Left lobe of liver (tissue), 2 donors: ENCODE data around the gene XBP1. TPM values are rescaled to one million over a fixed set of nuclear protein-coding genes. Genes with fewer than 3 reads are reported as not detected.
"Not testable (repeated sequence)": the region's sequence is repeated elsewhere in the genome, so short reads cannot be mapped to it uniquely, and the experiment has no call there.

ENCODE experiments used
- ATAC-seq: fragments of 200-7000 bp; cut with Tn5 transposase; one replicate; pipeline ENCODE4 v1.9.1; 2020; ENCODE audit warnings: mild to moderate bottlenecking, moderate library complexity
- DNase-seq: peaks from one replicate; pipeline ENCODE4 v3.0.0-alpha.2; 2020; ENCODE audit warnings: low spot score
- total RNA-seq: library from RNA; stranded (reverse); gene quantifications from one replicate; pipeline ENCODE4 v1.2.1, GENCODE V29; 2021
- donor health status: DM: no; HTN: no; CAD: no; lungs with moderate emphysema.
- donor health status: DM: no; HTN: yes; CAD: no.

XBP1 gene
- total RNA-seq, 1 donor from 2014 or later: 389 TPM

DNA sequence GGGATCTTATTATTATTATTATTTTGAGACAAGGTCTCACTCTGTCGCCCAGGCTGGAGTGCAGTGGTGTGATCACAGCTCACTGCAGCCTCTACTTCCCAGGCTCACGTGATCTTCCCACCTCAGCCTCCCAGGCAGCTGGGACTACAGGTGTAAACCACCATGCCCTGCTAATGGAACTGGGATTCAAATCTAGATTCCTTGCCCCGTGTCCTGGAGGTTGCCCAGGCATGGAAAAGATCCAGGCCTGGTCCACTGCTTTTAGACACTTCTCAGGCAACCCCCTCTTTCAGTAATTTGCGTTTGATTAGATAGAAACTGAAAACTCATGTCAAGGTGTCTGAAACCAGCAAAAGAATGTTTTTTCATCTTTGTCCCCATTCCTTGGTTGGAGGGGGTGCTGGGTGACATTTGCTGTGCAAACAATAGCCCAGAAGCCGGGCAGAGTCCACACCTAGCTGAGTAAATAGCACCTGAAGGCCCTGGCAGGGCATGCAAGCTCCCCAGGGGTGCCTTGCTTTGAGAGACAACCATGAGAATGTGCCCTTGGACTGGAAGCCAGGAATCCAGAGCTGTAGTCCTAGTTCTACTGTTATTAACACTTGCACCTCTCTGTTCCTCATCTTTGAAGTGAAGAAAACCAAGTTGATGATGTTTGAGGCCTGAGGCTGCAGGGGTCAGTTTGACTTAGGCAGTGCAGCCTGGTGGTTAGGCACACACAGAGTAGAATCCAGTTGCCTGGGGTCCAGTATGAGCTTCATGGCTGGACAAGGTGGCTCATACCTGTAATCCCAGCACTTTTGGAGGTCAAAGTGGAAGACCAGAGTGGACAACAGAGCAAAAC, 19.1 kb upstream of the XBP1 start:
- DNase-seq (peak; percentile 91), ATAC-seq (peak; percentile 77)

DNA sequence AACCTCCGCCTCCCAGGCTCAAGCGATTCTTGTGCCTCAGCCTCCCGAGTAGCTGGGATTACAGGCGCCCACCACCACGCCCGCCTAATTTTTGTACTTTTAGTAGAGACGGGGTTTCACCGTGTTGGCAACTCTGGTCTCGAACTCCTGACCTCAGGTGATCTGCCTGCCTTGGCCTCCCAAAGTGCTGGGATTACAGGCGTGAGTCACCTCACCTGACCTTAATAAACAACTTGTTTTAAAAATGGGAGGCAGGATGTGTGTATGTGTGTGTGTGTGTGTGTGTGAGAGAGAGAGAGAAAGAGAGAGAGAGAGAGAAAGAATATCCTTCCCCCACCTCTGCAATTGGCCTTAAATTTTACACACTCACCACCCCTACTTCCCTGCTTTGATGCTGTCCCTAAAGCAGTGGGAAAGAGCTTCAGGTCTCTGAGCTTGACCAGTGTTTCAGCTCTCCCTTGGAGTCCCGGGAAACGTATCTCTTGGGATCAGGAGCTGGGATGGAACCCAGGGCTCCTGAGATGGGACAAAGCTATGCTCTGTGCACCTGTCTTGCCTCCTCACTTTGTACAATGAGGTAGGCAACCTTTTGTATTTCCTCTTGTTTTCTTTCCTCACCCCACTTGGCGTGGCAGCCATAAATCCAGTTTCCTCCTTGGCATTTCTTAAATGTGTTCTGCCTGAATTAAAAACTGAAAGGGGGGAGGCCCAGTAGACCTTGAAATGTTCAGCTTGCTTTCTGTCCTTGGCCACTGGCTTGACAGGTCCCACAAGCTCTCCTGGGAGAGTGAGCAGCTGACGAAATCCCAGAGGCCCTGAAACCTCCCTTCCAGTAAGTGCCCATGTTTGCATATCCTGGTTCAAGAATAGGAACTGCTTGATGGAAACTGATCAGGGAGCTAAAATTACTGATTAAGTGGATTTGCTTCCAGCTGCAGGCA, 17.8 kb upstream of the XBP1 start:
- DNase-seq (peak; percentile 75), ATAC-seq (peak; percentile 27)

DNA sequence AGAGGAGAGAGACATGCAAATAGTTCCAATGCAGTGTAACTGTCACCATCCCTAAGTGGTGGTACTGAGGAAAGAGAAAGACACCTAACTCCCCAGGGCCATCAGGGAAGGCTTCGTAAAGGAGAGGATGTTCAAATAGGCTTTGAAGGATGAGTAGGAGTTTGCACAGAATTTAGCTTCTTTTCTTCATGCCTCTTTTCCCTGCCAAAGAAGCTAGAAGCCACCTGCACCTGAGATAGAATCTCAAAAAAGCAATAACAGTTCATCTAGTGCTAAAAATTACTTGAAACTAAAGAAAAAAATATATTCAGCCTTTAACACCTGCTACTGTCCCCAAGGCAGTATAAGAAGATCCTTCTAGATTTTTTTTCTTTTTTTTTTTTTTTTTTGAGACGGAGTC, 16.7 kb upstream of the XBP1 start:
- ATAC-seq (no peak), DNase-seq (no peak)

DNA sequence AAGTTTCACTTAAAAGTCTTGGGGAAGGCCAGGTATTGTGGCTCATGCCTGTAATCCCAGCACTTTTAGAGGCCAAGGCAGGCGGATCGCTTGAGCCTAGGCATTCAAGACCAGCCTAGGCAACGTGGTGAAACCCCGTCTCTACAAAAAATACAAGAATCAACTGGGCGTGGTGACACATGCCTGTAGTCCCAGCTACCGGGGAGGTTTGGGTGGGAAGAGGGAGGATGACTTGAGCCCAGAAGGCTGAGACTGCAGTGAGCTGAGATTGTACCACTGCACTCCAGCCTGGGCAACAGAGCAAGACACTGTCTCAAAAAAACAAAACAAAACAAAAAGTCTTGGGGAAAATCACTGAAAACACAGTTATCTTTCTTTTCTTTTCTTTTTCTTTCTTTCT, 15.4 kb upstream of the XBP1 start:
- no peak for ATAC-seq
- DNase-seq: no peak

DNA sequence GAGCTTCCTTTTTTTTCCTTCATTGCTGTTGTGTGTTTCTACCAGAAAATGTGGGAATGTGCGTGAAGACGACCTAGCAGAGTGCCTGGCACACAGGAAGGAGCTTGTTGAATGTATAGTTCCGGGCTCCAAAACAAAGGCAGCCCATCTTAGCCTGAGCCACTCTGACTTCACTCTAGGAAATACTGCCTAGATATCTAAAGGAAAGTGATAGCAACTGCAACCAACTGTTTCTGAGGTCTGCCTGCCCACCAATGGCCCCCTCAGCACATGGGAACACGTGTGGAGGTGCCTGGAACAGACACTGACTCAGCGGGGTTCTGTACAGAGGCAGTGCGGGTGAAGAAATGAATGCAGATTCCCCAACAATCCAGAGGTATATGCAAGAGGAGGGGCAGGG, 14.7 kb upstream of the XBP1 start:
- no peak for ATAC-seq
- no peak for DNase-seq

DNA sequence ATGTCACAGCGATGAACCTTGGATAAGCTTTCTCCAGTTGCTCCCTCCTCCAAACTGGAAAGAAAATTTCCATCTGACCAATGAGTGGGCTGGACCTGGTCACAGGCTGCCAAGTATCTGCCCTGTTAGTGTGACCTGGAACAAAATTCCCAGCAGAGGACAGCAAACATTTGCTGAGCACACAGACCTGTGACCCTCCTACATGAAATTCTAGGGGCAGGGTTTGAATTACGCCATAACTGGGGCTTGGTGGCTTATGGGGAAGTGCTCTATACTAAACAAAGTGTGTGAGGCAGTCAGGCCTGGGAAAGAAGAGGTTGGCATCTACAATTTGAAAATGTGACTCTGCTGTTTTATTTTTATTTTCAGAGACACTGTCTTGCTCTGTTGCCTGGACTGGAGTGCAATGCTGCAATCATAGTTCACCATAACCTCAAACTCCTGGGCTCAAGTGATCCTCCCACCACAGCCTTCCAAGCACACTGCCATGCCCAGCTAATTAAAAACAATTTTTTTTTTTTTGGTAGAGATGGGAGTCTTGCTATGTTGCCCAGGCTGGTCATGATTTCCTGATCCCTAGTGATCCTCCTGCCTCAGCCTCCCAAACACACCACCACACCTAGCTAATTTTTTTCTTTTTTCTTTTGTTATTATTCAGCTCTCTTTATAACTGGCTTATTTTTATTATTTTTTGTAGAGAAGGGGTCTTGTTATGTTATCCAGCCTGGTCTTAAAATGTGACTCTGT, 13.6 kb upstream of the XBP1 start:
- DNase-seq (peak; percentile 93), ATAC-seq (peak; percentile 74)

DNA sequence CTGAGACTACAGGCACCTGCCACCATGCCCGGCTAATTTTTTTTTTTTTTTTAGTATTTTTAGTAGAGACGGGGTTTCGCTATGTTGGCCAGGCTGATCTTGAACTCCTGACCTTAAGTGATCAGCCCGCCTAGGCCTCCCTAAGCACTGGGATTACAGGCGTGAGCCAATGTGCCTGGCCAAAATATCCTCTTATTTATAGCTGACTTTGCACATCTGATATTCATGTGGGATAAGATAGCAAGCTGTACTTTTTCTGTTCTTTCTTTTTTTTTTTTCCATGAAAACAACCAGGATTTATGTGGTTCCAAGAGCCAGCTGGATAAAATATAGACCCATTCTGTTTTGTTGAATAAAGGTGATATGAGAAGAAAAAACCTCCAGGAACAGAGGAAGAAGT, 12.1 kb upstream of the XBP1 start:
- DNase-seq (peak; percentile 73), ATAC-seq (peak; percentile 42)

DNA sequence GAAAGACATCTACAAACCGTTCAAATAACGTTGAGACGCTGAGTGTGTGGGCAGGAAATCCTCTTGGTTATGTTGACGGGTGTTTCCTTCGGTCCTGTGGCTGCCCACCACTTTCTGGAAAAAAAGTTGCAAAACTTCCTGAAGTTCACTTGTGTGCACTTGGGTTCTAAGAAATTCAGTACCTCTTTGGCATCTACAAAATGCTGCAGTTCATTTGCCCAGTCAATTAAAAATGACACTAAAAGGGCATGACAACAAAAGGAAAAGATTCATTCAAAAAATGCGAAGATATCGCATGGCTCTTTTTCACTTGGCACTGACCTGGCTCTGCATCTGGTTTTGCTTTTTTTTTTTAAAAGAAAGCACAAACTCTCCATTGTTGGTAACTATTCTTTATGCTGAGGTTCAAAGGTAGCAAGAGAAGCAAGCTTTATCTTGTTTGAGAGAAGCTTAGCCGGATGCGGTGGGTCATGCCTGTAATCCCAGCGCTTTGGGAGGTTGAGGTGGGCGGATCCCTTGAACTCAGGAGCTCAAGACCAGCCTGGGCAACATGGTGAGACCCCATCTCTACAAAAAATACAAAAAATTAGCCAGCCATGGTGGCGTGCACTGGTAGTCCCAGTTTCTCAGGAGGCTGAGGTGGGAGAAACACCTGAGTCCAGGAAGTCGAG, 10.6 kb upstream of the XBP1 start:
- ATAC-seq (no peak), DNase-seq (no peak)

DNA sequence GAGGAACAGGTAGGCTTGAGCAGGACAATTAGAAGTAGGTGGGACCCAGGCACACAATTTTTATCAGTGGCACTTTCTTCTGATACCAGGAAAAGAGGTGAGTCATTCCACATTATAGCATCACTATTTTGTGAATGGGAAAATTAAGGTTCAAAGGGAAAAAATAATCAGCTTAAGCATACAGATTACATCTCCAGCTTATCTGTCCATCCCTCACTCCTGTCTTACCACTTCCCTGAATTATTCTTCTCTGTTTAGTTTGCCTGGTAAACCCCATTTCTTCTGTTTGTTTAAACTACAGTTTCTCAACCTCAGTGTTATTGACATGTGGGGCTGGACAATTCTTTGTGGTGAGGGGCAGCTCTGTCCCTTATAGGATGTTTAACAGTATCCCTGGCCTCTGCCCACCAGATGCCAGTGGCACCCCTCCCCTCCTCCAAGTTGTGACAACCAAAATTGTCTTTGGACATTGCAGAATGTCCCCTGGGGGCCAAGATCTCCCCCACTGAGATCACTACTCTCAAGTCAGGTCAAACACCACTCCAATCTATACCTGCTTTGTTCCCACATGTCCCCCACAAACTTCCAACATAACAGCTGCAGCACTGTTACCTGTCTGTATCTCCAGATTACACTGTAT, 8.5 kb upstream of the XBP1 start:
- ATAC-seq: peak; percentile 6

DNA sequence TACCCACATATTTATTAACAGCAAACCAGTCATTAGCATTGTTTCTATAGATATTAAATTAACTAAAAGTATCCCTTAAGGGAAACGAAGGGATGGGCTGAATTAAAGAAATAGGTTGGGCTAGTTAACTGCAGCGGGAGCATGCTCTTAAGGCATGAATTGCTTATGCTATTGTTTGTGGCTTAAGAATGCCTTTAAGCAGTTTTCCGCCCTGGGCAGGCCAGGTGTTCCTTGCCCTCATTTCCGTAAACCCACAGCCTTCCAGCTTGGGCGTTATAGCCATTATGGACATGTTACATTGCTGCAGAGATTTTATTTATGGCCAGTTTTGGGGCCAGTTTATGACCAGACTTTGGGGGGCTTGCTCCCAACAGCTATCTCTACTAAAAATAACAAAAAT, 5.1 kb upstream of the XBP1 start:
- DNase-seq, ATAC-seq: not testable (repeated sequence)

More for the DNA sequence above, 8.5 kb upstream of the XBP1 start:
- no peak for DNase-seq

DNA sequence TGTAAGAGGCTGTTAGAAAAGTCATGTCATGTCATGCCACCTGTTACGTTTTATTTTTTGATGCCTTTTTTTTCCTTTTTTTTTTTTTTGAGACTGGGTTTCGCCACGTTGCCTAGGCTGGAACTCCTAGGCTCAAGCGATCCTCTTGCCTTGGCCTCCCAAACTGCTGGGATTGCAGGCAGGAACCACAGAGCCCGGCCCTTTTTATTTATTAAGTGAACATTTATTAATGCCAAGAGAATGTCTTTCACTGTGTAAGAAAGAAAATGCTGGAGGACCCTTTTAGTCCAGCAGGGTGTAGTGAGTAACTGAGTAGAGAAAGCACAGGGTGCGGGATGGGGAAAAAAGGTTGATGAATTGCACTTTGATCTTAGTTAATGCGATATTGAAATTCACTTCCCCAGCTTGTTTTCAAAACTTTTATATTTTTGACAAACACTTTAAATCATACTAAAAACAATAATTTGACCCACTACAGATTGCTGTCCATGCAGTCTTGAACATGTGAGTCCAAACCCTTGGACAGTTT, 2.3 kb upstream of the XBP1 start:
- no peak for ATAC-seq
- DNase-seq: no peak

DNA sequence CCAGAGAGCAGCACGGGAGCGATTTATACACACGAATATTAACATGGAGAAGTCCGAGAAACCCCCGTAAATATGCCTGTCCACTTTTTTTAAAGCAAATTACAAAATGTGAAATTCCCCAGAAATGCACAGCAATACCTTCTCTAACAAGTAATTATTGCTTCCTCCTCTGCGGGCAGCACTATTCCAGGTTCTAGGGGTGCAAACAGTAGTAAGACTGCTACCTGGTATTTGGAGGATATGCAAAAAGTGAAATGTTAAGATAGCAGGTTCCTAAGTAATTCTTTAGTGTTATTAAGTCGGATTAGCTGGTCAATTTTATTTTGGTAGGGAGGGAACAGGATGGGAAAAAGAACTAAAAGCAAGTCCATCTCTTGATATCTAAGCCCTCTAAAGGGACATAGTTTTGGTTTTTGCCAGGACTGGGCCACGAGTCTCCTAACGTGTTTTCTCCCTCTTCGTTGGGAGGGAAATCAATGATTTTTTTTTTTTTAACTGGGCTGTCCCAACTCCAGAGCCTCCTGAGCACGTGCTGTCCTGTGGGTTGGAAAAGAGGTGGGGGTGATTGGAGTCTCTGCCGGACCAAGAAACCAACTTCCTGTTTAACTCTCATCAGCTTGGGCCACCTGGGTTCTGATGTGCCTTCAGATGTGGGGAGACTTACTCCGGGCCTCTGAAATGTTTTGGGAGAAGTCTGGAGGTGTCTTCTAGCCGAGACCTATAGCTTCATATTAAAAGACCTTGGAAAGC, 1.7 kb upstream of the XBP1 start:
- ATAC-seq (peak; percentile 54), DNase-seq (peak; percentile 87)

DNA sequence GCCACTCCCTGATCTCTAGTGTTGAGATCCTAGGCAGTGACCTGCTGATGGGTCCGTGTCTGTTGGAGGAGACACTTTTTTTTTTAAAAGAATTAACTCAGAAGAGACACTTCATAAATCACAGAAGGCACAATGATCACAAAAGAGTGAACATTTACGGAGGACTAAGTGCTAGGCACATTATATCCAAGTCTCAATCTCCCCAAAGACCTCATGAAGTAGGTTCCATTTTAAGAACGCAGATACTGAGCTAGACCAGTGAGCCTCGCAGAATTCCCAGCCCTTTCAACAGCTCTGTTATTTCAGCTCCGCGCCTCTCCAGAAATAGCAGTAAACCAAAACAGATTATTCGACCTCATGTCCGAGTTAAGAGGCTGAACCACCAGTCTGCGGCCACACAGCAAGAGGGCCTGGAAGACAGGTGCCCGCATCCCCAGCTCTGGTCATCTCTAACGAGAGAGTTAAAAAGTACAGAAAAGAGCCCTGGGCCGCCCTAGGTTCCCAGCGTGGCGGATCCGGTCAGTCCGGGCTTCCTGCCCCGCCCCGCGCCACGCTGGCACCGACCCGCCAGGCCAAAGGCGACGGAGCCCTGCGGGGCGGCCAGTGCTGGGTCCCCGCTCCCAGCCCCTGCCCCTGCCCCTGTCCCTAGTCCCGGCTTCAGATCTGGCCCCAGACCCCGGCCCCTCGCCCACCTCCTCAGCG, 612 bp downstream of the XBP1 start:
- DNase-seq: peak; percentile 66
- ATAC-seq: peak; percentile 49

DNA sequence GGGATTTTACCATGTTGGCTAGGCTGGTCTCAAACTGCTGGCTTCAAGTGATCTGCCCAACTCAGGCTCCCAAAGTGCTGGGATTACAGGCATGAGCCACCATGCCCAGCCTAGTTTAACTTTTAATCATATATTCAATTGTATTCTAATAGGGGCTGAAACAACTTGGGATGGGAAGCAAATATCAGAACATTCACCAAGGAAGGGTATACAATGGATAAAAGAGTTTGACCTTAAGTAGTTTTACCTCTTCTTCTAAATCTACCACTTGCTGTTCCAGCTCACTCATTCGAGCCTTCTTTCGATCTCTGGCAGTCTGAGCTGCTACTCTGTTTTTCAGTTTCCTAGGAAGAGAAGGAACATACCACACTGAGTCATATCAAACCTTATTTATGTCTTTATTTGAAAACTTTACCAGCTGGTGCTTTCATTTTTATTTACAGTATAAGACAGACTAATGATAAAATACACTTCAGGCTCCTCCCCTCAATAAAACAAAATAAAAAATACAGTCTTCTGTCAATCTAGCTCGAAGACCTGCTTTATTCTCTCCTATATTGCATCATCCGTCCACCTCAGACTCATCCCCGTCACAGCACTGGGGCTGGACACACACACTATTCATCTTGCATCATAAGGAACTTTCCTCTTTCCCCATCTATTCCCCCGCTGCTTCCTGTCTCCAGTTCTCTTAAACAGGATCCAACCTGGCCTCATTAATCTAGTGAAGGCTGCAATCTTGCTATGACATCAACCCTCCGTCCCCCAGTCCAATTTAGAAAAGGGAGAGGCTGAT, 1.4 kb downstream of the XBP1 start:
- DNase-seq (no peak), ATAC-seq (no peak)

DNA sequence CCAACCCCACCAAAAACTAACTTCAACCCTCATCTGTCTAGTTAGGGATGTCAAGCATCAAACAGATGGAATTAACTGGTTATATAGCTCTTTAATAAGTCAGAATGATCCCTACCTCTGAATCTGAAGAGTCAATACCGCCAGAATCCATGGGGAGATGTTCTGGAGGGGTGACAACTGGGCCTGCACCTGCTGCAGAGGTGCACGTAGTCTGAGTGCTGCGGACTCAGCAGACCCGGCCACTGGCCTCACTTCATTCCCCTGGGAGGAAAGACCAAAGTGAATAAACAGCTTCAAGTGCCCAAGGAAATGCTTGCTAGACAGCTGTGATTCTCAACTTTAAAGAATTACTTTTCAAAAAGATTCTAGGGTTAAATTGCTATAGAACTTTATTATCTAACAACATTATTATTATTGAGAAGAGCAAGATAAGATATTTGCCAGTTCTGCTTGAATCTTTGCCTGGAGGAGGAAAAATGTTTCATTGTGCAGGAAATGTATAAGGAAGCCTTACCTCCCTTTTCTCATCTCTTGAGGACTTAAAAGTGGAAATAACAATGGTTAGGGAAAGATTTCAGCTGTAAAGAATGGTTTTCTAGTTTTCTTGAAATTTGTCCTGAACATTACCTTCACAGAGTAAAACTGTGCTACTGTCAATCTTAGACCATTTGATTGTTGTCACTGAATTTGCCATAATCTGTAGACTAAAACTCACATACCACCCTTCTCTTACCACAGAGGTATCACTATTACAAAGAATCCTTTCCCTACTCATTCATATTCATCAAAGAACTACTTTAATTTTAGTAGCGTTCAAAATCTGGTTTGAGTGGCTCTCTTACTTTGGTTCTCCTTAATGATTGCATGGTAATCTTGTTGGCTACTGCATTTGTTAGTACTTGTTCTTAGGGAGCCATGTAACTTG, 4.2 kb downstream of the XBP1 start:
- ATAC-seq (no peak), DNase-seq (no peak)

DNA sequence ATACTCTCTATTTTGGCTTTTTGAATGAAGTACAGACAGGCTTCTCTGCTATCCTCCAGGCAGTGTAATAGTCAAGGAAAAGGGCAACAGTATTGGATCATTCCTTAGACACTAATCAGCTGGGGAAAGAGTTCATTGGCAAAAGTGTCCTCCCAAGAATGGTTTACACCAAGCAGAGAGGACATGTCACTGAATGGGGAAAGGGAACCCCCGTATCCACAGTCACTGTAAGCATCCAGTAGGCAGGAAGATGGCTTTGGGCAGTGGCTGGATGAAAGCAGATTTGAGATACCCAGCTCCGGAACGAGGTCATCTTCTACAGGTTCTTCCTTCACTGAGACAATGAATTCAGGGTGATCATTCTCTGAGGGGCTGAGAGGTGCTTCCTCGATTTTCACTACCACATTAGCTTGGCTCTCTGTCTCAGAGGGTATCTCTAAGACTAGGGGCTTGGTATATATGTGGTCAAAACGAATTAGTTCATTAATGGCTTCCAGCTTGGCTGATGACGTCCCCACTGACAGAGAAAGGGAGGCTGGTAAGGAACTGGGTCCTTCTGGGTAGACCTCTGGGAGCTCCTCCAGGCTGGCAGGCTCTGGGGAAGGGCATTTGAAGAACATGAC, 5.2 kb downstream of the XBP1 start:
- no peak for DNase-seq

More for the DNA sequence above, 5.2 kb downstream of the XBP1 start:
- ATAC-seq: peak; percentile 7
